Measurements from ENCODE around the gene TMEM26. TPM values are rescaled to one million over a fixed set of nuclear protein-coding genes. Genes with fewer than 3 reads are reported as not detected.

TMEM26 gene
- total and polyA plus RNA-seq, 2 experiments from 2014 or later: 1.0 to 1.9 TPM

- TF ChIP-seq ZNF462 (CRISPR knock-in tag; IDR thresholded peaks at IDR 0.05): no peak
- no peak for TF ChIP-seq JUNB (IDR thresholded peaks at IDR 0.05; ENCODE audit: unreplicated experiment)
- no peak for TF ChIP-seq STAT1 (IDR thresholded peaks at IDR 0.05; ENCODE audit: unreplicated experiment)
- no peak for TF ChIP-seq EZH2 (IDR thresholded peaks at IDR 0.05; ENCODE audit: low read depth, unreplicated experiment)
Observed at GRCh38 chr10:61456095-61456789, 3.1 kb upstream of the TMEM26 start (continued).

GRCh38 chr10:61455656-61456055, 2.5 kb upstream of the TMEM26 start:
- H3K27ac Mint-ChIP-seq: no peak overlapping the region
- Histone ChIP-seq H3K4me2 (no peak overlapping the region), H3K79me2 (replicated peaks; ENCODE audit: insufficient read depth) (no peaks in the 10 kb centered on the region; the same call in 1 of the 2 replicates), H2AFZ (no peak overlapping the region), H3K36me3 (ENCODE audit: insufficient read depth) (no peaks in the 10 kb centered on the region), H3F3A (replicated peaks; ENCODE audit: low read depth) (no peaks in the 10 kb centered on the region), H3K9me2 (ENCODE audit: insufficient read depth) (no peaks in the 10 kb centered on the region), H3K27me3 (ENCODE audit: insufficient read depth) (peaks cover 39% of the 10 kb centered on the region), H3K4me1 (ENCODE audit: insufficient read depth) (peaks cover 23% of the 10 kb centered on the region; the same call in 1 of the 2 replicates), H3K27ac (ENCODE audit: low read depth) (no peak overlapping the region), H3K4me3 (no peak overlapping the region), H4K20me1 (replicated peaks; ENCODE audit: insufficient read depth) (no peaks in the 10 kb centered on the region)
- H3K9me3 Mint-ChIP-seq: 0 out of 3 replicates have a peak, but pooled peaks cover under 1% of the 10 kb centered on the region
- DNase-seq (ENCODE audit: low spot score) (no peak), ATAC-seq (no peak)
- H3K4me3 Mint-ChIP-seq: no peak overlapping the region
- H3K36me3 Mint-ChIP-seq (ENCODE audit: low read depth): no peaks in the 10 kb centered on the region
- peaks cover 19% of the 10 kb centered on the region for H3K27me3 Mint-ChIP-seq (ENCODE audit: insufficient read depth, low read depth, poor library complexity)
- peaks cover 27% of the 10 kb centered on the region for H3K4me1 Mint-ChIP-seq
- TF ChIP-seq ZNF114 (CRISPR knock-in tag; IDR thresholded peaks at IDR 0.05): no peak
- no peak for TF ChIP-seq CTCF (conservative IDR thresholded peaks at IDR 0.05; ENCODE audit: low read depth in 2 of 2)
- no peak for TF ChIP-seq CREB1 (CRISPR knock-in tag; IDR thresholded peaks at IDR 0.05; ENCODE audit: low read depth)
- no peak for TF ChIP-seq EZH2phosphoT487 (IDR thresholded peaks at IDR 0.05; ENCODE audit: unreplicated experiment)
- TF ChIP-seq EZH2 (IDR thresholded peaks at IDR 0.05; ENCODE audit: low read depth, unreplicated experiment): no peak
- TF ChIP-seq STAT1 (IDR thresholded peaks at IDR 0.05; ENCODE audit: unreplicated experiment): no peak
- no peak for TF ChIP-seq JUNB (IDR thresholded peaks at IDR 0.05; ENCODE audit: unreplicated experiment)
- TF ChIP-seq ETS1 (IDR thresholded peaks at IDR 0.05): no peak
- TF ChIP-seq REST (IDR thresholded peaks at IDR 0.05; ENCODE audit: unreplicated experiment): no peak
- TF ChIP-seq ZNF331 (CRISPR knock-in tag; IDR thresholded peaks at IDR 0.05; ENCODE audit: low read depth): no peak
- no peak for TF ChIP-seq POLR2AphosphoS5 (IDR thresholded peaks at IDR 0.05; ENCODE audit: low read depth)

All from GM23338 (cell line).